A673 (cell line): ENCODE measurements around the gene KRT82.

Source experiments
- CTCF ChIP-seq: fragments of 300-800, 200-600 bp; sonication (generic); conservative IDR thresholded peaks from 2 replicates; pipeline ENCODE4 v1.5.1; 2017; ENCODE audit warnings: low read depth, mild to moderate bottlenecking, antibody characterized with exemption, low read length, moderate library complexity, mixed read lengths
- EZH2 ChIP-seq: fragments of 200-600 bp; sonication (generic); IDR thresholded peaks from 2 replicates; pipeline ENCODE4 v1.6.1; 2017; ENCODE audit warnings: borderline replicate concordance, low read depth, mild to moderate bottlenecking, mixed read lengths, antibody characterized with exemption, low read length; ENCODE audit not compliant: poor library complexity, severe bottlenecking

DNA sequence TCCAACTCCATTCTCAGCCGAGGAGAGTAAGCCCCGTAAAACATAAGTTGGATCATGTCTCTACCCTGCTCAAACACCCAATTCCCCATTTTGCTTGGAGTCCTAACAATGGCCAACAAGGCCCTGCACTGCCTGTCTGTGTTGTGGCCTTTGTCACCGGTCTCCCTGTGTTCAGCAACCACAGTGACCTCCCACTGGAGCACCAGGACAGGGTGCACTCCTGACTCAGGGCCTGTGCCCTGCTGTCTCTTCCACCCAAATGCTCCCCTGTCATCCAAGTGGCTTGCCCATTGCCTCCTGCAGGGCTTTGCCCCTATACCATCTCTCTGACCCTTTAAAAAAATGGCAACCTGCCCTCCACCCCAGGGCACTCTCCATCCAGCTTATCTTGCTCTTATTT is 34.4 kb downstream of the KRT82 start:
- TF ChIP-seq CTCF, result no peak
- TF ChIP-seq EZH2, result no peak
